GM12891 (cell line): ENCODE data around the gene SYN1.

Source experiments
- PAX5 ChIP-seq: IDR thresholded peaks from 2 replicates; pipeline ENCODE4 v1.6.1; 2011; ENCODE audit warnings: low read length, moderate library complexity, mild to moderate bottlenecking; ENCODE audit not compliant: insufficient read depth, severe bottlenecking
- POLR2A ChIP-seq: IDR thresholded peaks from 2 replicates; pipeline ENCODE4 v1.6.1; 2011; ENCODE audit warnings: low read depth, low read length, control low read depth

GRCh38 chrX:47523713-47524166, 95.9 kb downstream of the SYN1 start:
- TF ChIP-seq POLR2A (no peak), PAX5 (no peak)
